Measurements from ENCODE around the gene SLC7A5.

SLC7A5 gene

DNA sequence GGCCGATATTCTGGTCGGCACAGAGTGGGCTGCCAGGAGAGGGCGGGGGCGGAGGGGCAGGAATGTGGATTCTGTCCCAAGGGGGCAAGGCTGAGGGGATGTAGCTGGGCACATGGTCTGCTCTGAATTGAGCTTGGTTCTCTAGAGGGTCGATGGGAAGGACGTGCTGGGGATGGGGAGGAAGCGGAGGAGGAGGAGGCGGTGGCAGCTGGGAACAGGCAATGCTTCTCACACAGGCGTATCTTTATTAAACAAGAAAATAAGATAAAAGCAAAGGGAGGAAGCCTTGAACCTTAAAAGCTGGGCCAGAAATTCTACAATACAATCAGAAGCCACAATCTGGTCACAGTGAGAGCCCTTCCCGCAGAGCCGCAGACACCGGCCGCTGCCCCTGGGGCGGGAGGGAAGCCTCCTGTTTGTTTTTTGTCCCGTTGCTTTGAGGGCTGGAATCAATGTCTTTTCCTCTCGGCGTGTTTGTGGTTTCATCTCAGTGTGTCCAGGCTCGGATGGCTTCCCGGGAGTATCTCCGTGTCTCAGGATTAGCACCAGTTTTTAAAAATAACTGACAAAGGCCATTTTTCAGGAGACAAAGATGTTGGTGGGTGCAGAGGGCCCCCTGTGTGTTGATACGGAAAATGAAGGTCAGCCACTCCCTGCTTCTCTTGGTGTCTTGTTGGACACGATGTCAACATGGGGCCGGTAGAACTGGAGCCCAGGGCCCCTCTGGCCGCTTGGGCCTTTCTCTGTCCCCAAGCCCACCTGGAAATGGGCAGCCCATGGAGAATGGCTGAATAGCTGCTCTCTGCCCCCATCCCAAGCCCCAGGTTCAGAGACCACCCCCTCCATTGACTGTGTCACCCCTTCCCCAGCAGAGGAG lies 12.3 kb upstream of the SLC7A5 start:
- ChIA-PET CTCF (interaction anchor here (1.5 to 3.0 kb wide), 2 partner anchors 10 to 102 kb away, joined by 6 to 10 read pairs; no protein-coding TSS in a partner anchor), POLR2A (no interaction called here)
- Histone ChIP-seq H3K4me3 (ENCODE audit: low read depth, low read length) (no peak overlapping the region), H3K9me3 (ENCODE audit: control insufficient read depth, insufficient read depth, low read depth, low read length) (no peaks in the 10 kb centered on the region), H3K36me3 (ENCODE audit: control insufficient read depth in 2 of 2, insufficient read depth in 1 of 2, low read length in 2 of 2) (no peaks in the 10 kb centered on the region), H3K4me1 (ENCODE audit: control insufficient read depth, insufficient read depth, low read length) (no peaks in the 10 kb centered on the region), H3K27ac (ENCODE audit: extremely low read depth, low read depth, low read length) (no peak overlapping the region)
- TF ChIP-seq ZNF239 (tag by site-specific recombination; IDR thresholded peaks at IDR 0.05) = no peak
- TF ChIP-seq EGR2 (tag by site-specific recombination; IDR thresholded peaks at IDR 0.05; ENCODE audit: low read depth) = peak; percentile 39; the same call in 1 of the 2 replicates

DNA sequence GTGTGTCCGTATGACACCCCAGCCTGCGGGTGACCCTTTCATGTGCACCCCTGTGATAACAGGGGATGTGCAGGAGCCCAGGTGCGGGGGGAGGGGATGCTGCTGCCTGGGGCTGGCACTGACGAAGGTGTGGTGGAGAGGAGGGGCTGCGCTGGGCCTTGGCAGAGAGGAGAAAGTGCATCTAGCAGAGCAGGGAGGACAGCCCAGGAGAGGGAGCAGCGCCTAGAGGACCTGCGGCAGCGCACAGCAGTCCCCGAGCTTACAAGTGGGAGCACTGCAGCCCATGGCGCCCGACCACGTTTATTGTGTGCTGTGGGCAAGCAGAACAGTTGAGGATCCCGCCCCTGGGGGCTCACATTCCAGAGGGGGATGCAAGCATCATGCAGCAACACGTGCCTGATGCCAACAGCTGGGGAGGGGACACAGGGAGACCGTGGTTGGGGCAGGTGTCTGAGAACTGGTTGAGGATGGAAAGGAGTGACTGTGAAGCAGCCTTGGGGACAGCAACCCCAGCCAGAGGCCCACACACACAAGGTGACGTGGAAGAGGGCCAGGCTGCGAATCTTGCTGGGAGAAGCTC lies 10.9 kb upstream of the SLC7A5 start:
- POLR2A ChIA-PET = no interaction called here
- Histone ChIP-seq H3K27ac (ENCODE audit: extremely low read depth, low read depth, low read length) (no peak overlapping the region), H3K36me3 (ENCODE audit: control insufficient read depth in 2 of 2, insufficient read depth in 1 of 2, low read length in 2 of 2) (no peaks in the 10 kb centered on the region), H3K4me1 (ENCODE audit: control insufficient read depth, insufficient read depth, low read length) (no peaks in the 10 kb centered on the region), H3K9me3 (ENCODE audit: control insufficient read depth, insufficient read depth, low read depth, low read length) (no peaks in the 10 kb centered on the region), H3K4me3 (ENCODE audit: low read depth, low read length) (no peak overlapping the region)
- TF ChIP-seq, protein P1, sequence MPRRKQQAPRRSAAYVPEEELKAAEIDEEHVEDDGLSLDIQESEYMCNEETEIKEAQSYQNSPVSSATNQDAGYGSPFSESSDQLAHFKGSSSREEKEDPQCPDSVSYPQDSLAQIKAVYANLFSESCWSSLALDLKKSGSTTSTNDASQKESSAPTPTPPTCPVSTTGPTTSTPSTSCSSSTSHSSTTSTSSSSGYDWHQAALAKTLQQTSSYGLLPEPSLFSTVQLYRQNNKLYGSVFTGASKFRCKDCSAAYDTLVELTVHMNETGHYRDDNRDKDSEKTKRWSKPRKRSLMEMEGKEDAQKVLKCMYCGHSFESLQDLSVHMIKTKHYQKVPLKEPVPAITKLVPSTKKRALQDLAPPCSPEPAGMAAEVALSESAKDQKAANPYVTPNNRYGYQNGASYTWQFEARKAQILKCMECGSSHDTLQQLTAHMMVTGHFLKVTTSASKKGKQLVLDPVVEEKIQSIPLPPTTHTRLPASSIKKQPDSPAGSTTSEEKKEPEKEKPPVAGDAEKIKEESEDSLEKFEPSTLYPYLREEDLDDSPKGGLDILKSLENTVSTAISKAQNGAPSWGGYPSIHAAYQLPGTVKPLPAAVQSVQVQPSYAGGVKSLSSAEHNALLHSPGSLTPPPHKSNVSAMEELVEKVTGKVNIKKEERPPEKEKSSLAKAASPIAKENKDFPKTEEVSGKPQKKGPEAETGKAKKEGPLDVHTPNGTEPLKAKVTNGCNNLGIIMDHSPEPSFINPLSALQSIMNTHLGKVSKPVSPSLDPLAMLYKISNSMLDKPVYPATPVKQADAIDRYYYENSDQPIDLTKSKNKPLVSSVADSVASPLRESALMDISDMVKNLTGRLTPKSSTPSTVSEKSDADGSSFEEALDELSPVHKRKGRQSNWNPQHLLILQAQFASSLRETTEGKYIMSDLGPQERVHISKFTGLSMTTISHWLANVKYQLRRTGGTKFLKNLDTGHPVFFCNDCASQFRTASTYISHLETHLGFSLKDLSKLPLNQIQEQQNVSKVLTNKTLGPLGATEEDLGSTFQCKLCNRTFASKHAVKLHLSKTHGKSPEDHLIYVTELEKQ (tag by site-specific recombination; IDR thresholded peaks at IDR 0.05; ENCODE audit: borderline replicate concordance) = no peak
- TF ChIP-seq MEIS1 (CRISPR knock-in tag; IDR thresholded peaks at IDR 0.05; ENCODE audit: borderline replicate concordance) (no peak), ZNF146 (tag by site-specific recombination; IDR thresholded peaks at IDR 0.05) (no peak), ZSCAN30 (tag by site-specific recombination; IDR thresholded peaks at IDR 0.05) (no peak), ZNF560 (tag by site-specific recombination; IDR thresholded peaks at IDR 0.05; ENCODE audit: borderline replicate concordance) (no peak), ZNF791 (tag by site-specific recombination; IDR thresholded peaks at IDR 0.05) (no peak), ZNF555 (tag by site-specific recombination; conservative IDR thresholded peaks at IDR 0.05) (no peak), OSR2 (tag by site-specific recombination; IDR thresholded peaks at IDR 0.05) (no peak), ZNF561 (tag by site-specific recombination; IDR thresholded peaks at IDR 0.05; ENCODE audit: borderline replicate concordance) (no peak), ZNF596 (tag by site-specific recombination; IDR thresholded peaks at IDR 0.05) (no peak), BCL11B (tag by site-specific recombination; IDR thresholded peaks at IDR 0.05; ENCODE audit: low read depth) (no peak), ZNF510 (tag by site-specific recombination; IDR thresholded peaks at IDR 0.05; ENCODE audit: insufficient replicate concordance) (no peak), ZNF585B (tag by site-specific recombination; IDR thresholded peaks at IDR 0.05) (no peak), ZNF549 (tag by site-specific recombination; IDR thresholded peaks at IDR 0.05) (no peak), ZNF354C (tag by site-specific recombination; IDR thresholded peaks at IDR 0.05; ENCODE audit: borderline replicate concordance, low read depth) (no peak), ZNF155 (tag by site-specific recombination; IDR thresholded peaks at IDR 0.05) (no peak), EGR2 (tag by site-specific recombination; IDR thresholded peaks at IDR 0.05; ENCODE audit: low read depth) (no peak), ZNF423 (tag by site-specific recombination; IDR thresholded peaks at IDR 0.05) (no peak)
- TF ChIP-seq, protein P2, sequence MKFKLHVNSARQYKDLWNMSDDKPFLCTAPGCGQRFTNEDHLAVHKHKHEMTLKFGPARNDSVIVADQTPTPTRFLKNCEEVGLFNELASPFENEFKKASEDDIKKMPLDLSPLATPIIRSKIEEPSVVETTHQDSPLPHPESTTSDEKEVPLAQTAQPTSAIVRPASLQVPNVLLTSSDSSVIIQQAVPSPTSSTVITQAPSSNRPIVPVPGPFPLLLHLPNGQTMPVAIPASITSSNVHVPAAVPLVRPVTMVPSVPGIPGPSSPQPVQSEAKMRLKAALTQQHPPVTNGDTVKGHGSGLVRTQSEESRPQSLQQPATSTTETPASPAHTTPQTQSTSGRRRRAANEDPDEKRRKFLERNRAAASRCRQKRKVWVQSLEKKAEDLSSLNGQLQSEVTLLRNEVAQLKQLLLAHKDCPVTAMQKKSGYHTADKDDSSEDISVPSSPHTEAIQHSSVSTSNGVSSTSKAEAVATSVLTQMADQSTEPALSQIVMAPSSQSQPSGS (tag by site-specific recombination; IDR thresholded peaks at IDR 0.05; ENCODE audit: low read depth) = no peak
- TF ChIP-seq, protein P3, sequence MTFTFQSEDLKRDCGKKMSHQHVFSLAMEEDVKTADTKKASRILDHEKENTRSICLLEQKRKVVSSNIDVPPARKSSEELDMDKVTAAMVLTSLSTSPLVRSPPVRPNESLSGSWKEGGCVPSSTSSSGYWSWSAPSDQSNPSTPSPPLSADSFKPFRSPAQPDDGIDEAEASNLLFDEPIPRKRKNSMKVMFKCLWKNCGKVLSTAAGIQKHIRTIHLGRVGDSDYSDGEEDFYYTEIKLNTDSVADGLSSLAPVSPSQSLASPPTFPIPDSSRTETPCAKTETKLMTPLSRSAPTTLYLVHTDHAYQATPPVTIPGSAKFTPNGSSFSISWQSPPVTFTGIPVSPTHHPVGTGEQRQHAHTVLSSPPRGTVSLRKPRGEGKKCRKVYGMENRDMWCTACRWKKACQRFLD (tag by site-specific recombination; IDR thresholded peaks at IDR 0.05) = no peak
- CTCF ChIA-PET = interaction anchor here (0.7 to 3.0 kb wide), 3 partner anchors 9 to 101 kb away, joined by 3 to 10 read pairs (median 6); no protein-coding TSS in a partner anchor
